ENCODE results near the gene DLGAP1.

DLGAP1 gene

GRCh38 chr18:3529077-3529476, 926.0 kb downstream of the DLGAP1 start:
- no peak overlapping the region for H3K4me3 ChIP-seq (ENCODE audit: low read length)
- peaks cover 7% of the 10 kb centered on the region for H3K36me3 ChIP-seq (replicated peaks; ENCODE audit: low read depth, low read length)
- peaks cover 6% of the 10 kb centered on the region; the same call in 1 of the 2 replicates for H3K9me3 ChIP-seq (ENCODE audit: insufficient read depth, low read length)
- no peak overlapping the region for H3K9ac ChIP-seq (ENCODE audit: low read length)
- H3K79me2 ChIP-seq (ENCODE audit: low read length) = no peaks in the 10 kb centered on the region; the same call in 1 of the 2 replicates
- H4K20me1 ChIP-seq (ENCODE audit: insufficient read depth, low read length) = no peaks in the 10 kb centered on the region
- H3K27ac ChIP-seq (ENCODE audit: low read length) = no peak overlapping the region
- no peaks in the 10 kb centered on the region for H3K27me3 ChIP-seq (ENCODE audit: low read depth, low read length)
- no peak overlapping the region for H2AFZ ChIP-seq (ENCODE audit: low read depth, low read length)
- peaks cover 55% of the 10 kb centered on the region for H3K4me1 ChIP-seq (ENCODE audit: low read length)
- H3K4me2 ChIP-seq (ENCODE audit: low read length) = no peak overlapping the region
- TF ChIP-seq EZH2phosphoT487 (IDR thresholded peaks at IDR 0.05; ENCODE audit: low read depth) (no peak), CTCF (IDR thresholded peaks at IDR 0.05; ENCODE audit: low read depth, low read length) (no peak)

GRCh38 chr18:3528231-3528630, 926.9 kb downstream of the DLGAP1 start:
- Histone ChIP-seq H3K27ac (ENCODE audit: low read length) (peak overlapping the region; percentile 25; the same call in 1 of the 2 replicates), H3K9me3 (ENCODE audit: insufficient read depth, low read length) (peaks cover 10% of the 10 kb centered on the region; the same call in 1 of the 2 replicates), H3K9ac (ENCODE audit: low read length) (no peak overlapping the region), H3K4me2 (ENCODE audit: low read length) (no peak overlapping the region), H2AFZ (ENCODE audit: low read depth, low read length) (no peak overlapping the region), H3K4me3 (ENCODE audit: low read length) (no peak overlapping the region), H3K4me1 (ENCODE audit: low read length) (peaks cover 55% of the 10 kb centered on the region), H4K20me1 (ENCODE audit: insufficient read depth, low read length) (no peaks in the 10 kb centered on the region), H3K36me3 (replicated peaks; ENCODE audit: low read depth, low read length) (peaks cover 9% of the 10 kb centered on the region), H3K79me2 (ENCODE audit: low read length) (no peaks in the 10 kb centered on the region; the same call in 1 of the 2 replicates), H3K27me3 (ENCODE audit: low read depth, low read length) (no peaks in the 10 kb centered on the region)
- TF ChIP-seq CTCF (IDR thresholded peaks at IDR 0.05; ENCODE audit: low read depth, low read length) (no peak), EZH2phosphoT487 (IDR thresholded peaks at IDR 0.05; ENCODE audit: low read depth) (no peak)

GRCh38 chr18:3526421-3527354, 928.4 kb downstream of the DLGAP1 start:
- Histone ChIP-seq H2AFZ (ENCODE audit: low read depth, low read length) (no peak overlapping the region; the same call in 1 of the 2 replicates), H3K27ac (ENCODE audit: low read length) (peak overlapping the region; percentile 93), H3K4me1 (ENCODE audit: low read length) (peaks cover 55% of the 10 kb centered on the region), H3K36me3 (replicated peaks; ENCODE audit: low read depth, low read length) (peaks cover 9% of the 10 kb centered on the region), H3K9me3 (ENCODE audit: insufficient read depth, low read length) (peaks cover 10% of the 10 kb centered on the region; the same call in 1 of the 2 replicates), H3K4me3 (ENCODE audit: low read length) (peak overlapping the region; percentile 72), H3K4me2 (ENCODE audit: low read length) (peak overlapping the region; percentile 97), H3K27me3 (ENCODE audit: low read depth, low read length) (no peaks in the 10 kb centered on the region), H3K9ac (ENCODE audit: low read length) (peak overlapping the region; percentile 83), H4K20me1 (ENCODE audit: insufficient read depth, low read length) (no peaks in the 10 kb centered on the region), H3K79me2 (ENCODE audit: low read length) (no peaks in the 10 kb centered on the region; the same call in 1 of the 2 replicates)
- no peak for TF ChIP-seq CTCF (IDR thresholded peaks at IDR 0.05; ENCODE audit: low read depth, low read length)
- TF ChIP-seq EZH2phosphoT487 (IDR thresholded peaks at IDR 0.05; ENCODE audit: low read depth) = no peak

- Histone ChIP-seq H3K4me1 (ENCODE audit: low read length) (peaks cover 55% of the 10 kb centered on the region), H3K9me3 (ENCODE audit: insufficient read depth, low read length) (peaks cover 10% of the 10 kb centered on the region; the same call in 1 of the 2 replicates), H4K20me1 (ENCODE audit: insufficient read depth, low read length) (no peaks in the 10 kb centered on the region), H3K9ac (ENCODE audit: low read length) (peak overlapping the region; percentile 83), H3K27me3 (ENCODE audit: low read depth, low read length) (no peaks in the 10 kb centered on the region), H3K27ac (ENCODE audit: low read length) (peak overlapping the region; percentile 93), H3K4me2 (ENCODE audit: low read length) (peak overlapping the region; percentile 97), H3K79me2 (ENCODE audit: low read length) (no peaks in the 10 kb centered on the region; the same call in 1 of the 2 replicates), H3K36me3 (replicated peaks; ENCODE audit: low read depth, low read length) (peaks cover 9% of the 10 kb centered on the region), H2AFZ (ENCODE audit: low read depth, low read length) (peak overlapping the region; percentile 32; the same call in 1 of the 2 replicates), H3K4me3 (ENCODE audit: low read length) (peak overlapping the region; percentile 72)
- no peak; the same call in 1 of the 2 replicates for TF ChIP-seq CTCF (IDR thresholded peaks at IDR 0.05; ENCODE audit: low read depth, low read length)
- TF ChIP-seq EZH2phosphoT487 (IDR thresholded peaks at IDR 0.05; ENCODE audit: low read depth) = no peak
Measured at GRCh38 chr18:3525870-3526420, 929.2 kb downstream of the DLGAP1 start.
